Mammary epithelial cell (primary cell): ENCODE measurements around the gene PIEZO2.

Source experiments
- EZH2 ChIP-seq: IDR thresholded peaks from 2 replicates; pipeline ENCODE4 v1.6.1; 2012; ENCODE audit warnings: low read length, inconsistent platforms, borderline replicate concordance
- TF ChIP-seq, protein P1 (sequence below), 2 donors: IDR thresholded peaks in 1 of 2; conservative IDR thresholded peaks in 1 of 2; 2 replicates each; pipeline ENCODE4 v1.5.1; 2011 to 2012; ENCODE audit warnings: inconsistent platforms in 2 of 2, low read length in 2 of 2, mild to moderate bottlenecking in 2 of 2, control low read depth in 1 of 2, low read depth in 1 of 2; ENCODE audit not compliant: insufficient read depth in 1 of 2; ENCODE audit errors: extremely low read depth in 1 of 2

DNA sequence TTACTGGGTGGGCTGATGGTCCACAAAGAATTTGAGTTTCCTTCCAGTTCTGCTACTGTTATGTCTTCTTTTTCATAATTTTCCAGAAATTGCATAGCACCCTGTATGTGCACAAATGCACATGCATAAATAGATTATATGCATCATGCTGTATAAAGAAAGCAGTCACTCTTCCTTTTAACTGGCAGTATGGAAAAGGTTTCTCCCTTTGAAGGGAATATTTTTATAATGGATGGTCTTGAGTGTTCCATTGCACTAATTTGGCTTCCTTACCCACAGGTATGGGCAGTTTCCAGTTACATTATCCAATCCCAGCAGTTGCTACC, 469.1 kb downstream of the PIEZO2 start:
- TF ChIP-seq, protein P1, sequence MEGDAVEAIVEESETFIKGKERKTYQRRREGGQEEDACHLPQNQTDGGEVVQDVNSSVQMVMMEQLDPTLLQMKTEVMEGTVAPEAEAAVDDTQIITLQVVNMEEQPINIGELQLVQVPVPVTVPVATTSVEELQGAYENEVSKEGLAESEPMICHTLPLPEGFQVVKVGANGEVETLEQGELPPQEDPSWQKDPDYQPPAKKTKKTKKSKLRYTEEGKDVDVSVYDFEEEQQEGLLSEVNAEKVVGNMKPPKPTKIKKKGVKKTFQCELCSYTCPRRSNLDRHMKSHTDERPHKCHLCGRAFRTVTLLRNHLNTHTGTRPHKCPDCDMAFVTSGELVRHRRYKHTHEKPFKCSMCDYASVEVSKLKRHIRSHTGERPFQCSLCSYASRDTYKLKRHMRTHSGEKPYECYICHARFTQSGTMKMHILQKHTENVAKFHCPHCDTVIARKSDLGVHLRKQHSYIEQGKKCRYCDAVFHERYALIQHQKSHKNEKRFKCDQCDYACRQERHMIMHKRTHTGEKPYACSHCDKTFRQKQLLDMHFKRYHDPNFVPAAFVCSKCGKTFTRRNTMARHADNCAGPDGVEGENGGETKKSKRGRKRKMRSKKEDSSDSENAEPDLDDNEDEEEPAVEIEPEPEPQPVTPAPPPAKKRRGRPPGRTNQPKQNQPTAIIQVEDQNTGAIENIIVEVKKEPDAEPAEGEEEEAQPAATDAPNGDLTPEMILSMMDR (conservative IDR thresholded peaks at IDR 0.05 in 1 of 2, IDR thresholded peaks at IDR 0.05 in 1 of 2; ENCODE audit: extremely low read depth in 1 of 2, insufficient read depth in 1 of 2, low read depth in 1 of 2, low read length in 2 of 2) = no peak
- no peak for TF ChIP-seq EZH2
